Measurements from ENCODE around the gene HGD. TPM values are rescaled to one million over a fixed set of nuclear protein-coding genes. Genes with fewer than 3 reads are reported as not detected.

The HGD gene
- total RNA-seq, 1 donor from 2014 or later = 0.88 TPM

GRCh38 chr3:120673116-120673515 lies 8.9 kb downstream of the HGD start:
- no peak for TF ChIP-seq CTCF (IDR thresholded peaks at IDR 0.05; ENCODE audit: insufficient read depth, low read length, poor library complexity, severe bottlenecking)

GRCh38 chr3:120670576-120670975 lies 11.5 kb downstream of the HGD start:
- H3K27me3 ChIP-seq (ENCODE audit: control insufficient read depth, insufficient read depth, low read length) = no peaks in the 10 kb centered on the region
- H3K4me3 ChIP-seq (ENCODE audit: low read depth, low read length) = no peak overlapping the region
- no peak for DNase-seq (ENCODE audit: low read depth)
- TF ChIP-seq CTCF (IDR thresholded peaks at IDR 0.05; ENCODE audit: insufficient read depth, low read length, poor library complexity, severe bottlenecking) = no peak
- no peaks in the 10 kb centered on the region for H3K36me3 ChIP-seq (ENCODE audit: control insufficient read depth, insufficient read depth, low read length)

More at GRCh38 chr3:120673116-120673515, 8.9 kb downstream of the HGD start:
- no peak for DNase-seq (ENCODE audit: low read depth)
- H3K27me3 ChIP-seq (ENCODE audit: control insufficient read depth, insufficient read depth, low read length) = no peaks in the 10 kb centered on the region
- H3K36me3 ChIP-seq (ENCODE audit: control insufficient read depth, insufficient read depth, low read length) = no peaks in the 10 kb centered on the region
- no peak overlapping the region for H3K4me3 ChIP-seq (ENCODE audit: low read depth, low read length)

GRCh38 chr3:120664926-120665325 lies 17.1 kb downstream of the HGD start:
- Histone ChIP-seq H3K4me3 (ENCODE audit: low read depth, low read length) (no peak overlapping the region), H3K36me3 (ENCODE audit: control insufficient read depth, insufficient read depth, low read length) (no peaks in the 10 kb centered on the region), H3K27me3 (ENCODE audit: control insufficient read depth, insufficient read depth, low read length) (no peaks in the 10 kb centered on the region)
- no peak for DNase-seq (ENCODE audit: low read depth)
- no peak for TF ChIP-seq CTCF (IDR thresholded peaks at IDR 0.05; ENCODE audit: insufficient read depth, low read length, poor library complexity, severe bottlenecking)

GRCh38 chr3:120661945-120662344 lies 20.1 kb downstream of the HGD start:
- DNase-seq (ENCODE audit: low read depth) = no peak
- H3K36me3 ChIP-seq (ENCODE audit: control insufficient read depth, insufficient read depth, low read length) = no peaks in the 10 kb centered on the region
- H3K4me3 ChIP-seq (ENCODE audit: low read depth, low read length) = no peak overlapping the region
- H3K27me3 ChIP-seq (ENCODE audit: control insufficient read depth, insufficient read depth, low read length) = no peaks in the 10 kb centered on the region
- no peak for TF ChIP-seq CTCF (IDR thresholded peaks at IDR 0.05; ENCODE audit: insufficient read depth, low read length, poor library complexity, severe bottlenecking)

GRCh38 chr3:120661106-120661905 lies 20.7 kb downstream of the HGD start:
- H3K36me3 ChIP-seq (ENCODE audit: control insufficient read depth, insufficient read depth, low read length) = no peaks in the 10 kb centered on the region
- DNase-seq (ENCODE audit: low read depth) = no peak
- no peaks in the 10 kb centered on the region for H3K27me3 ChIP-seq (ENCODE audit: control insufficient read depth, insufficient read depth, low read length)
- no peak for TF ChIP-seq CTCF (IDR thresholded peaks at IDR 0.05; ENCODE audit: insufficient read depth, low read length, poor library complexity, severe bottlenecking)
- H3K4me3 ChIP-seq (ENCODE audit: low read depth, low read length) = no peak overlapping the region

GRCh38 chr3:120659834-120660233 lies 22.2 kb downstream of the HGD start:
- no peak overlapping the region for H3K4me3 ChIP-seq (ENCODE audit: low read depth, low read length)
- no peaks in the 10 kb centered on the region for H3K27me3 ChIP-seq (ENCODE audit: control insufficient read depth, insufficient read depth, low read length)
- no peaks in the 10 kb centered on the region for H3K36me3 ChIP-seq (ENCODE audit: control insufficient read depth, insufficient read depth, low read length)
- DNase-seq (ENCODE audit: low read depth) = no peak
- TF ChIP-seq CTCF (IDR thresholded peaks at IDR 0.05; ENCODE audit: insufficient read depth, low read length, poor library complexity, severe bottlenecking) = no peak
